Dendritic cell treated with granulocyte-macrophage colony-stimulating factor and Interleukin-4, amounts not matched to agents 40 ng/mL and 50 ng/mL, for 4 days (primary cell): Measurements from ENCODE around the gene BLVRB.
"Not testable (repeated sequence)": the region's sequence is repeated elsewhere in the genome, so short reads cannot be mapped to it uniquely, and the experiment has no call there.

Experiments used
- H3K27ac Mint-ChIP-seq: one replicate; pipeline ENCODE4 v1.8.0; 2022; ENCODE audit warnings: mild to moderate bottlenecking, mixed read lengths
- H3K27me3 Mint-ChIP-seq: one replicate; pipeline ENCODE4 v1.8.0; 2022; ENCODE audit warnings: mild to moderate bottlenecking, mixed read lengths
- H3K36me3 Mint-ChIP-seq: one replicate; pipeline ENCODE4 v1.8.0; 2022; ENCODE audit warnings: low read depth, mixed read lengths
- H3K4me1 Mint-ChIP-seq: one replicate; pipeline ENCODE4 v1.8.0; 2022; ENCODE audit warnings: low read depth, mixed read lengths
- H3K4me3 Mint-ChIP-seq: one replicate; pipeline ENCODE4 v1.8.0; 2022; ENCODE audit warnings: mild to moderate bottlenecking, moderate library complexity, mixed read lengths
- H3K9me3 Mint-ChIP-seq: one replicate; pipeline ENCODE4 v1.8.0; 2022; ENCODE audit warnings: mixed read lengths
- intact Hi-C: fragments of 100-400 bp; cut with micrococcal nuclease; formaldehyde crosslinking; loops from one replicate; pipeline ENCODE4 v1.15.0; 2022

The BLVRB gene

DNA sequence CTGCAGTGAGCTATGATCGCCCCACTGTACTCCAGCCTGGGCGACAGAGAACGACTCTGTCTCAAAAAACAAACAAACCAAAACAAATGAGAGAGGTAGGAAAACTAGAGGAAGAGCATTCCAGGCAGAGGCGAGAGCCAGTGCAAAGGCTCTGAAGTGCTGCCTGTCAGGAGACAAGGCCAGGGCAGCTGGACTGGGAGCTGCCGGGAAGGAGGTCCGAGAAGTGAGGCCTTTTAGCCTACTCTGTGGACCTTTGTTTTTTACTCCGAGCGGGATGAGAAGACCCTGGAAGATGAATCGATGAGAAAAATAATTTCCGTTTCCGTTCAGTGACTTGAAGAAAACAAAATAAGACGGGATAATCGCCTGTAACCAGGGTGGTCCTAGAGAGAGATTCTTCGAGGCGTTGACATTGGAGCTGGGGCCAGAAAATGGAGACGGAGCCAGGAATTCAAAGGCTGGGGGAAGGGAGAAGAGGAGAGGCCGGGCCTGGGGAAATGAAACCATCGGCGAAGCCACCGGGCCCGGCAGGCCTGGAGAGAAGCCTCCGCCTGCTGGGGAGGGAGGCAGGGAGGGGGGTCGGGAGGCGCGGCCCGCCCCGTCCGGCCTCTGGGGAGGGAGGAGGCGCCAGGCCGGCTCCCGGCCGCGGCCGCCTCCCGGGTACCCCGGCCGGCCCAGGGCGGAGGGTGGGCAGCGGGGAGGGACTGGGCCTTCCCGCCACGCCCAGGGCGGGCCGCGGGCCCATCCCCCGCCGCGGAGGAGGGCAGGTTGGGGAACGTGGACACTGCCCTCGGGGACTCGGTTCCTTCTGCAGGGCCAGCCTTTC, 31.9 kb downstream of the BLVRB start:
- Mint-ChIP-seq H3K9me3 (no peaks in the 10 kb centered on the region), H3K27me3 (no peaks in the 10 kb centered on the region), H3K4me3 (peak overlapping the region; percentile 72), H3K4me1 (peaks cover 43% of the 10 kb centered on the region), H3K27ac (peak overlapping the region; percentile 97), H3K36me3 (peaks cover 6% of the 10 kb centered on the region)
- intact Hi-C loops: loop anchor here (1.0 kb wide), 2 partner anchors 7 to 10 kb away; no protein-coding TSS in a partner anchor

DNA sequence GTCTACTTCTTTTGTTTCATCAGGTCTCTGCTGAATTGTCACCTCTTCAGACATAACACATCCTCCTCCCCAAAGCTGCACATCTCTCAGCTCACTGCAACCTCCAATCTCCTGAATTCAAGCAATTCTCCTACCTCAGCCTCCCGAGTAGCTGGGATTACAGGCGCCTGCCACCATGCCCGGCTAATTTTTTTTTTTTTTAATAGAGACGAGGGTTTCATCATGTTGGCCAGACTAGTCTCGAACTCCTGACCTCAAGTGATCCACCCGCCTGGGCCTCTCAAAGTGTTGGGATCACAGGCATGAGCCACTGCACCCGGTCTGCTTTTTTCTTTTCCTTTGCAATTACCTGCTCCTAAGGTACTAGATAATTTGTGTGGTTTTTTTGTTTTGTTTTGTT, 32.8 kb downstream of the BLVRB start:
- peak overlapping the region; percentile 72 for H3K4me3 Mint-ChIP-seq
- H3K36me3 Mint-ChIP-seq, intact Hi-C loops, H3K9me3 Mint-ChIP-seq, H3K27me3 Mint-ChIP-seq: not testable (repeated sequence)
- peak overlapping the region; percentile 97 for H3K27ac Mint-ChIP-seq
- peaks cover 43% of the 10 kb centered on the region for H3K4me1 Mint-ChIP-seq

DNA sequence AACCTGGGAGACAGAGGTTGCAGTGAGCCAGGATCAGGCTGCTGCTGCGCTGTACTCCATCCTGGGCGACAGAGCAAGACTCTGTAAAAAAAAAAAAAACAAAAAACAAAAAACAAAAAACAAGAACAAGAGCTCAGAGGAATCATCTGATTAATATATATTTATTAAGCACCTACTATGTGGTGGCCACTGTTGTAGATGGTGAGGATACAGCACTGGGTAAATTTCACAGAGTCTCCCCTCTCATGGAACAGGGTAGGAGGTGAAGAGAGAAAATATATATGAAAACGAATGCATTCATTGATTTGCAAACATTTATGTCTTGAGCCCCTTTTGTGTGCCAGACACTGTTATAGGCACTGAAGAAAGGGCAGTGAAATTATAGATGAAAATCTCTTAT, 33.8 kb downstream of the BLVRB start:
- Mint-ChIP-seq H3K27ac (peak overlapping the region; percentile 97), H3K4me1 (peaks cover 42% of the 10 kb centered on the region), H3K36me3 (no peaks in the 10 kb centered on the region), H3K4me3 (no peak overlapping the region), H3K9me3 (no peaks in the 10 kb centered on the region), H3K27me3 (no peaks in the 10 kb centered on the region)
- intact Hi-C loops: no loop called here

DNA sequence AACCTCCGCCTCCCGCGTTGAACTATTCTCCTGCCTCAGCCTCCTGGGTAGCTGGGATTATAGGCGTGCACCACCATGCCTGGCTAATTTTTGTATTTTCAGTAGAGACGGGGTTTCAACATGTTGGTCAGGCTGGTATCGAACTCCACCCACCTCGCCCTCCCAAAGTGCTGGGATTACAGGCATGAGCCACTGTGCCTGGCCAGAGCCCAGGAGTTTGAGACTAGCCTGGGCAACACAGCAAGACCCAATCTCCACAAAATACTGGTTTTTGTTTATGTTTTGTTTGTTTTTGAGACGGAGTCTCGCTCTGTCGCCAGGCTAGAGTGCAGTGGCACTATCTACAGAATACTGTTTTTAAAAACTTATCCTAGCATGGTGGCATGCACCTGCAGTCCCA, 35.3 kb downstream of the BLVRB start:
- H3K4me3 Mint-ChIP-seq, H3K9me3 Mint-ChIP-seq, H3K27me3 Mint-ChIP-seq, H3K27ac Mint-ChIP-seq, intact Hi-C loops: not testable (repeated sequence)
- Mint-ChIP-seq H3K4me1 (peaks cover 30% of the 10 kb centered on the region), H3K36me3 (peaks cover 10% of the 10 kb centered on the region)

DNA sequence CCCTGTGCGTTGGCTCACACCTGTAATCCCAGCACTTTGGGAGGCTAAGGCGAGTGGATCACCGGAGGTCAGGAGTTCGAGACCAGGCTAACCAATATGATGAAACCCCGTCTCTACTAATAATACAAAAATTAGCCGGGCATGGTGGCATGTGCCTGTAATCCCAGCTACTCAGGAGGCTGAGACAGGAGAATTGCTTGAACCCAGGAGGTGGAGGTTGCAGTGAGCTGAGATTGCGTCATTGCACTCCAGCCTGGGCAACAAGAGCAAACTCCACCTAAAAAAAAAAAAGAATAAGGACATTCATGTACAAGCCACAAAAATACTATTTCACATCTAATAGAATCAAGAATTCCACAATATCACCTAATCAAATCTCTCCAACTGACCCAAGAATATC, 37.3 kb downstream of the BLVRB start:
- H3K9me3 Mint-ChIP-seq, H3K4me3 Mint-ChIP-seq, H3K27me3 Mint-ChIP-seq, intact Hi-C loops, H3K27ac Mint-ChIP-seq: not testable (repeated sequence)
- peaks cover 26% of the 10 kb centered on the region for H3K4me1 Mint-ChIP-seq
- H3K36me3 Mint-ChIP-seq: peaks cover 23% of the 10 kb centered on the region

DNA sequence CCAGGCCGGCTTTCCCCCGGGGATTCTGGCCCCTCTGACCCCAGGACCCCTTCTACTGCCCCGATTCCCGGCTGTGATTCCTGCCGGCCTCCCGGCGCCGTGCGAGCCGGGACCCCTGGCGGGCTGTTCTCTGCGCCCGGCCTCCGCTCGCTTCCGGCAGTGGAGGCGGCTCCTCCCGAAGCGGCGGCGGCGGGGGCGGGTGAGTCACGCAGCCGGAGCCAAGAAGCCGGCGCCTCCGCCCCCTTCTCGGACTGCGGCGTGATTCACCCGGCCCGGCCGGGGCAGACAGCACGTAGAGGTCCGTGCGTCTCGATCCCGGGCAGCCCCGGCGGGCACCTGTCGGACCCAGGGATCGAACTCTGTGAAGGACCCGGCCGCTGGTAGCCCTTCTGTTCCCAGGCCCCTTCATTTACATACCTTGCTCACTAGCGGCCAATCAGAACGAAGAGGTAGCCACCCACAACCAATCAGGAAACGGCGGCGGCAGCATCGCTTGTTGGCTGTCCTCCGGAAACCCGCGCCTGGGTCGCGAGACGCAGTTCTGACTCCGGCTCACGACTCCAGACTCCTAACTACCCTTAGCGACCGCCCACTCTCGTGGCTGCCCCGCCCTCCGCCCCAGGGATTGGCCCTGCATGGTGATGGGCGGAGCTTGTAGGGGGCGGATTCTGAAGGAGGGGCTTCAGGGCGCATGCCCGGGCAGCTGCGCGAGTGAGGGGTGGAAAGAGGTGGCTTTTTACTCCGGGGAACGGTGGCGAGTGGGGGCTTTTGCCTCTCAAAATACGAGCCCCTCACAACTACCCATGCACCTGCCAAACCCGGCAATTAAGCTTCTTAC, 39.9 kb downstream of the BLVRB start, which contains the start of gene SERTAD1:
SERTAD1 (minus strand) TSS at position 543 of the 838 bp plus-strand sequence. CDS start 2,446 bp downstream, outside the sequence.
- Mint-ChIP-seq H3K27me3 (no peaks in the 10 kb centered on the region), H3K36me3 (peaks cover 44% of the 10 kb centered on the region), H3K9me3 (no peaks in the 10 kb centered on the region), H3K4me1 (peaks cover 24% of the 10 kb centered on the region), H3K4me3 (peak within 1 kb of the TSS; percentile 88), H3K27ac (peak within 1 kb of the TSS; percentile 88)
- intact Hi-C loops: loop anchor here (1.0 kb wide), 2 partner anchors 9 to 18 kb away; no protein-coding TSS in a partner anchor

DNA sequence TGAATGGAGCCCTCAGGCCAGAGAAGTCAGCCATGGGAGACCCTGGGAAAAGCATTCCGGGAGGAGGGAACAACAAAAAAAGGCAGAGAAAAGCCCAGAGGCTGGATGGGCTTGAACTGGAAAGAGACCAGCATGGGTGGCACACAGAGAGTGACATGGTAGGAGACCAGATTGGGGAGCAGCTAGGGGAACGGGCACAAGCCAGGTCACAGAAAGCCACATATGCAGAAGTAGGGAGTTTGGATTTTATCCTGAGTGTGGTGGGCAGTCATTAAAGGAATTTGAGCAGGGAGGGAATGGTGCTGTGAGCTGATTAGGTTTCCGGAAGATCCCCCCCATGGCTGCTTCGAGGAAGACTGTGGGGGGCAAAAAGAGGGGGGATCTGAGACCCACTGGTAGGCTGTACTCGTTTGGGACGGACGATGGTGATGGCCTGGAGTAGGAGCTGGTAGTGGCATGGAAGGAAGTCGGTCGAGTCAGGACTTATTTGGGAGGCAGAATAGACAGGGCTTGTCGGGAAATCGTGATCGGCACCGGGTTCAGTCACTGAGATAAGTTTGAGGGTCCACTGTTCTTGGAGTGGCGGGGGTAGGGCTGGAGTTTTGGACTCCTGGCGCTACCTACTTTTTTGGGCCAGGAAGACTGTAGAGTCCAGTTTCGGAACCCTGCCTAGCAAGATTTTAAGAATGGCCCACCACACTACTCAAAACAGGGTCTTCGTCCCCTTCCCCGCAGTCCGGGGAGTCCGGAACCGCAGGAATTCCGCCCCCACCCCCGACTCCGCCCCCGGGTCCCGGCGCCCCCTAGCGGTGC, 40.7 kb downstream of the BLVRB start:
- Mint-ChIP-seq H3K27ac (peak overlapping the region; percentile 88), H3K9me3 (no peaks in the 10 kb centered on the region), H3K4me3 (peak overlapping the region; percentile 88), H3K27me3 (no peaks in the 10 kb centered on the region), H3K36me3 (peaks cover 44% of the 10 kb centered on the region), H3K4me1 (peaks cover 26% of the 10 kb centered on the region)
- intact Hi-C loops: loop anchor here (1.0 to 5.0 kb wide), 2 partner anchors 18 to 37 kb away; no protein-coding TSS in a partner anchor

DNA sequence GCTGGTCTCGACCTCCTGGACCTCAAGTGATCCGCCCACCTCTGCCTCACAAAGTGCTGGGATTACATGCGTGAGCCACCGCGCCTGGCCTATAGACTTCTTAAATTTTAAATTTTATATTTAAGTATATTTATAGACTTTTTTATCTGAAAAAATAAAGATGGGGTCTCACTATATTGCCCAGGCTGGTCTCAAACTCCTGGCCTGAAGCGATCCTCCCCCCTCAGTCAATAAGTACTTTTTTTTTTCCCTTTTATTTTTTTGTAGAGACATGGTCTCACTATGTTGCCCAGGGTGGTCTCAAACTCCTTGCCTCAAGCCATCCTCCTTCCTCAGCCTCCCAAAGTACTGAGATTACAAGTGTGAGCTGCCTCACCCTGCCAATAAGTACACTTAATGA, 41.6 kb downstream of the BLVRB start:
- H3K27ac Mint-ChIP-seq: peak overlapping the region; percentile 88
- H3K36me3 Mint-ChIP-seq: peaks cover 44% of the 10 kb centered on the region
- intact Hi-C loops: loop anchor here (5.0 kb wide), 1 partner anchor 38 kb away; no protein-coding TSS in a partner anchor
- peak overlapping the region; percentile 51 for H3K4me3 Mint-ChIP-seq
- H3K4me1 Mint-ChIP-seq: peaks cover 29% of the 10 kb centered on the region
- H3K27me3 Mint-ChIP-seq: no peaks in the 10 kb centered on the region
- no peaks in the 10 kb centered on the region for H3K9me3 Mint-ChIP-seq

DNA sequence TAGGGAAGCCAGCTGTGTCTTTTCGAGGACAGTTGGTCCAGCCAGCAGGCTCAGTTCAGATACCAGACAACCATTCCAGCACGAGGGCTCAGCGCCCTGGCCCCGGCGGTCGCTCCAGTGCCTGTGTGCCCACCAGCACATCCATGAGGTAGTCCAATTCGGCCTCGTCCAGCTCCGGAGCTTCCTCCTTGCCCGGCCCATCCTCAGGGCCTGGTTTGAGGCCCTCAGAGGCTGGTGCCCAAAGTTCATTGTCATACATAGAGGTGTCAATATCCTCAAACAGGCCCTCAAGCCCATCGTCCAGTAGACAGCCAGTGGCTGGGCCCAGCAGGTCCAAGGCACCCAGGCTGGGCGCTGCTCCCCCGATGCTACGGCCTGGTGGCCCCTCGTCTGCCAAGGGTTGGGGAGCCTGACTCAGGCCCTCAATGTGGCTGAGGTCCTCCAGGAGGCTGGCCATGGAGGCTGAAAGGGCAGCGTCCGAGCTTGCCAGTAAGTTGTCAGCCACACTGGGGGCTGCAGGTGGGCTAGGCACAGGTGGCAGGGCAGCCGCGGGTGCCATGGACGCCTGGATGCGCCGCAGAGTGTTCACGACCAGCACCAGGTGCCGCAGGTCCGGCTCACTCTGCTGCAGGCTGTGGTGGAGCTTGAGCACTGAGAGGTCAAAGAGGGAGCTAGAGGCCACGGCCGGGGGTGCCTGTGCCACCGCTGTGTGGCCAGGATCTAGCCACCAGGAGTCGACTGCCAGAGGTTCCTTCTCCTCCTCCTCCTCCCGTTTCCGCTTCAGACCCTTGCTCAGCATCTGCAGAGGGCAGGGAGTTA, 42.6 kb downstream of the BLVRB start:
- Mint-ChIP-seq H3K27ac (peak overlapping the region; percentile 88), H3K4me1 (peaks cover 34% of the 10 kb centered on the region), H3K9me3 (no peaks in the 10 kb centered on the region), H3K36me3 (peaks cover 44% of the 10 kb centered on the region), H3K4me3 (no peak overlapping the region), H3K27me3 (no peaks in the 10 kb centered on the region)
- intact Hi-C loops: loop anchor here (5.0 kb wide), 1 partner anchor 39 kb away; no protein-coding TSS in a partner anchor

DNA sequence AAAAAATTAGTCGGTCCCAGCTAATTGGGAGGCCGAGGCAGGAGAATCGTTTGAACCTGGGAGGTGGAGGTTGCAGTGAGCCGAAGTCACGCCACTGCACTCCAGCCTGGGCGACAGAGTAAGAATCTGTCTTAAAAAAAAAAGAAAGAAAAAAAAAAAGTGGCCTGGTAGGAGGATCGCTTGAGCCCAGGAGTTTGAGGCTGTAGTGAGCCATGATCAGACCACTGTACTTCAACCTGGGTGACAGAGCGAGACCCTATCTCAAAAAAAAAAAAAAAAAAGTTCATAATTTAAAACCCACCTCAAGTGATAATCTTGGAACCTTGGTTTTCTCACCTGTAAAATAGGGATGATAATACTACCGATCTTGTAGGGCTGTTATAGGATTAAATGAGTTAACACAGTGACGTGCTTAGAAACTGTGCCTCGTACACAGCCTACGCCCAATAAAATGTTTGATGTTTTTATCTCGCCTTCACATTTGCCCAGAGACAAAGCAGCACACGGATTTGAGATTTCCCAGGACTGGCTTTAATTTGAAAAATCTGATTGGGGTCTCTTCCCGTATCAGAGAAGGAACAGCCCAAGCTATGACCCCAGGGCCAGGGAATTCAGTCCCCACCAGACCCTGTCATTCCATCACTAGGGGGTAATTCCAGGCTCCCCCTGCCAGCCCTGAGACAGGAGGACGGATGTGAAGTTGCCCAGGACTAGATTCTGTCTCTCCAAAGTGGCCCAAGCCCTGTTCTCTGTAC, 43.4 kb downstream of the BLVRB start:
- Mint-ChIP-seq H3K9me3 (no peaks in the 10 kb centered on the region), H3K27ac (peak overlapping the region; percentile 88), H3K27me3 (no peaks in the 10 kb centered on the region), H3K36me3 (peaks cover 44% of the 10 kb centered on the region), H3K4me1 (peaks cover 42% of the 10 kb centered on the region), H3K4me3 (no peak overlapping the region)
- intact Hi-C loops: loop anchor here (5.0 kb wide), 1 partner anchor 40 kb away; no protein-coding TSS in a partner anchor

DNA sequence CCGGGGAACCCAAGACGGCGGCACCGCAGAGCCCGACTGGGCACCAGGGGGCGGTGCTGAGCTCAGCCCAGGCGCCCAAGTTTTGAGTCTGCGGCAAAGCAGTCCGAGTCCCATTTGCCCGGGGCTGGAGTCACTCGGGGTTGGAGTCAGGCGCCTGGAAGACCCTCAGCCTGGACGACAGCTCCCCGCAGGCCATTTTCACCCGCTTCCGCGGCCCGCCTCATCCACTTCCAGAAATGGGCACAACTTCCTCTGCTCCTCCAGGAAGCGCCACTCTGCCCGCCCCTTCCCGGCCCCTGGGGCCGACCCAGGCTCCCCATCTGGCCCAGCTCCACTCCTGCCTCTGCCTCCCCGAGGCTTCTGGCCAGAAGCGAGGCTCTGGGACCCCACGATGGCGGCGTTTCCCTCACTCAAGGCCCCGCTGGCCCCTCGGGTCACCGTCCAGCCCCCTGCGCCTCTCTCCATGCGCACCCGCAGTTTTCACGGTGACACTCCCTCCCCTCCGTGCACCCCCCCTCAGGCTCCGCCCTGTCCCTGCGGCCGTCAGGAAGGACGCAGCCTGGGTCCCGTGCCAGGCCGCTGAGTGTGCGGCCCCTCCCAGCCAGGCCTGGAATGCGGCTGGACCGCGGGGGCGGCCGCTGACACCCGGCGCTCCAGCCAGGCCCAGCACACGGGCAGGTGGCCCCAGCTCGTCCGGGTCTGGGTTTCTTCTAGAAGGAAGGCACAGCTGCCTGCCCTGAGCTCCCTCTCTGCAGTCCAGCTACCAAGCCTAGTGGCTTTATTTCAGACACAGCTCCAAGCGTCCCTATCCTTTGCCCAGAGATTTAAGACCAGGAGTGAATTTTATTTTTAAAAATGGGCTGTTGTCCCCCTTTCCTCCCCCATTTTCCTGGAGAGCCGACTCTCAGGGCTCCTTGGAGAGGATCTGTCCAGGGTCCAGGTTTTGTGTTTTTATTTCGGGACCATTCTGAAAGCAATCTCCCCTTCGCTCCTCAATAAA, 44.5 kb downstream of the BLVRB start:
- Mint-ChIP-seq H3K4me3 (peak overlapping the region; percentile 87), H3K9me3 (no peaks in the 10 kb centered on the region), H3K4me1 (peaks cover 53% of the 10 kb centered on the region), H3K36me3 (peaks cover 42% of the 10 kb centered on the region), H3K27me3 (no peaks in the 10 kb centered on the region), H3K27ac (peak overlapping the region; percentile 88)
- intact Hi-C loops: loop anchor here (5.0 kb wide), 1 partner anchor 41 kb away; no protein-coding TSS in a partner anchor
